HFF-Myc (cell line): Measurements from ENCODE around the gene DNAJB11.
"Not testable (repeated sequence)": the region's sequence is repeated elsewhere in the genome, so short reads cannot be mapped to it uniquely, and the experiment has no call there.

Experiments used
- DNase-seq: peaks from one replicate; pipeline ENCODE4 v3.0.0-alpha.2; 2011; ENCODE audit warnings: low read depth; ENCODE audit errors: extremely low read depth
- H3K4me3 ChIP-seq: replicated peaks from 2 replicates; pipeline ENCODE4 v1.5.1; 2011; ENCODE audit warnings: low read depth, mild to moderate bottlenecking, control low read depth, low read length
- CTCF ChIP-seq: IDR thresholded peaks from 2 replicates; pipeline ENCODE4 v1.5.1; 2012; ENCODE audit warnings: mild to moderate bottlenecking, low read depth, low read length, control low read depth; ENCODE audit errors: missing control alignments

Gene DNAJB11

GRCh38 chr3:186526256-186526606 lies 44.3 kb upstream of the DNAJB11 start:
- no peak for TF ChIP-seq CTCF
- no peak overlapping the region for H3K4me3 ChIP-seq
- DNase-seq: no peak

- no peak for TF ChIP-seq CTCF
- no peak for DNase-seq
- H3K4me3 ChIP-seq: no peak overlapping the region
These were observed 41.1 kb upstream of the DNAJB11 start for GRCh38 chr3:186529201-186529999.

- TF ChIP-seq CTCF: no peak
- H3K4me3 ChIP-seq: no peak overlapping the region
- DNase-seq: no peak
These were observed 40.1 kb upstream of the DNAJB11 start for GRCh38 chr3:186530415-186530814.

- not testable (repeated sequence) for H3K4me3 ChIP-seq
These were observed 38.8 kb upstream of the DNAJB11 start for GRCh38 chr3:186531694-186532093.

GRCh38 chr3:186532598-186533072 lies 37.9 kb upstream of the DNAJB11 start:
- H3K4me3 ChIP-seq: no peak overlapping the region
- TF ChIP-seq CTCF: no peak
- no peak for DNase-seq

More at GRCh38 chr3:186531694-186532093, 38.8 kb upstream of the DNAJB11 start:
- DNase-seq: not testable (repeated sequence)

GRCh38 chr3:186534113-186534669 lies 36.3 kb upstream of the DNAJB11 start:
- DNase-seq: no peak
- no peak overlapping the region for H3K4me3 ChIP-seq
- TF ChIP-seq CTCF: no peak
